Measurements from ENCODE around the gene MKLN1. TPM values are rescaled to one million over a fixed set of nuclear protein-coding genes. Genes with fewer than 3 reads are reported as not detected.

Gene MKLN1
- total RNA-seq, 2 experiments from 2014 or later, result 38.5 TPM

DNA sequence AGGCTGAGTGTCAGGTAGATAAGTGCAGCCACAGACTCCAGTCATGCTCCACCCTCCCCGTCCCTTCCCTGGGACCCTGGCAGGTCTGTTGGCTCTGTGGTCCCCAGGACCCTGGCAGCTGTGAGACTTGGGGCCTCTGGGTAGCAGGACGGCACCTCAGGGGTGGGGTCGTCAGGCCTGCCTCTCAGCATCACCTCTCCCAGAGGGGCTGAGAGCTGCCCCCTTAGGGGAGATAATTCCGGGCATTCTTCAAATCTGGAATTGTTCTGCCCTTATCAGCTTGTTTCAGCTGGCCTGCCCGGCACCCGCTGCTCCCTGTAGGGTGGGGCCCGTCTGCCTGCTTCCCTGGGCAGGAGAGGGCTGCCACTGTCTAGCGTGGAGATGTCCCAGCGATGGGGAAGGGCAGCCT, 205.5 kb downstream of the MKLN1 start:
- no peaks in the 10 kb centered on the region for H3K27me3 Mint-ChIP-seq
- no peaks in the 10 kb centered on the region for H3K36me3 Mint-ChIP-seq (ENCODE audit: low read depth)
- POLR2A ChIA-PET, result no interaction called here
- TF ChIP-seq, protein P1, sequence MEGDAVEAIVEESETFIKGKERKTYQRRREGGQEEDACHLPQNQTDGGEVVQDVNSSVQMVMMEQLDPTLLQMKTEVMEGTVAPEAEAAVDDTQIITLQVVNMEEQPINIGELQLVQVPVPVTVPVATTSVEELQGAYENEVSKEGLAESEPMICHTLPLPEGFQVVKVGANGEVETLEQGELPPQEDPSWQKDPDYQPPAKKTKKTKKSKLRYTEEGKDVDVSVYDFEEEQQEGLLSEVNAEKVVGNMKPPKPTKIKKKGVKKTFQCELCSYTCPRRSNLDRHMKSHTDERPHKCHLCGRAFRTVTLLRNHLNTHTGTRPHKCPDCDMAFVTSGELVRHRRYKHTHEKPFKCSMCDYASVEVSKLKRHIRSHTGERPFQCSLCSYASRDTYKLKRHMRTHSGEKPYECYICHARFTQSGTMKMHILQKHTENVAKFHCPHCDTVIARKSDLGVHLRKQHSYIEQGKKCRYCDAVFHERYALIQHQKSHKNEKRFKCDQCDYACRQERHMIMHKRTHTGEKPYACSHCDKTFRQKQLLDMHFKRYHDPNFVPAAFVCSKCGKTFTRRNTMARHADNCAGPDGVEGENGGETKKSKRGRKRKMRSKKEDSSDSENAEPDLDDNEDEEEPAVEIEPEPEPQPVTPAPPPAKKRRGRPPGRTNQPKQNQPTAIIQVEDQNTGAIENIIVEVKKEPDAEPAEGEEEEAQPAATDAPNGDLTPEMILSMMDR (IDR thresholded peaks at IDR 0.05), result no peak
- H3K9me3 Mint-ChIP-seq, result no peaks in the 10 kb centered on the region
- DNase-seq (no peak), ATAC-seq (no peak)
- no peaks in the 10 kb centered on the region for H3K4me1 Mint-ChIP-seq (ENCODE audit: low read depth)
- no peak overlapping the region for H3K4me3 Mint-ChIP-seq
- CTCF ChIA-PET, result no interaction called here
- no peak overlapping the region for H3K27ac Mint-ChIP-seq
- intact Hi-C loops (cut with micrococcal nuclease), result no loop called here

DNA sequence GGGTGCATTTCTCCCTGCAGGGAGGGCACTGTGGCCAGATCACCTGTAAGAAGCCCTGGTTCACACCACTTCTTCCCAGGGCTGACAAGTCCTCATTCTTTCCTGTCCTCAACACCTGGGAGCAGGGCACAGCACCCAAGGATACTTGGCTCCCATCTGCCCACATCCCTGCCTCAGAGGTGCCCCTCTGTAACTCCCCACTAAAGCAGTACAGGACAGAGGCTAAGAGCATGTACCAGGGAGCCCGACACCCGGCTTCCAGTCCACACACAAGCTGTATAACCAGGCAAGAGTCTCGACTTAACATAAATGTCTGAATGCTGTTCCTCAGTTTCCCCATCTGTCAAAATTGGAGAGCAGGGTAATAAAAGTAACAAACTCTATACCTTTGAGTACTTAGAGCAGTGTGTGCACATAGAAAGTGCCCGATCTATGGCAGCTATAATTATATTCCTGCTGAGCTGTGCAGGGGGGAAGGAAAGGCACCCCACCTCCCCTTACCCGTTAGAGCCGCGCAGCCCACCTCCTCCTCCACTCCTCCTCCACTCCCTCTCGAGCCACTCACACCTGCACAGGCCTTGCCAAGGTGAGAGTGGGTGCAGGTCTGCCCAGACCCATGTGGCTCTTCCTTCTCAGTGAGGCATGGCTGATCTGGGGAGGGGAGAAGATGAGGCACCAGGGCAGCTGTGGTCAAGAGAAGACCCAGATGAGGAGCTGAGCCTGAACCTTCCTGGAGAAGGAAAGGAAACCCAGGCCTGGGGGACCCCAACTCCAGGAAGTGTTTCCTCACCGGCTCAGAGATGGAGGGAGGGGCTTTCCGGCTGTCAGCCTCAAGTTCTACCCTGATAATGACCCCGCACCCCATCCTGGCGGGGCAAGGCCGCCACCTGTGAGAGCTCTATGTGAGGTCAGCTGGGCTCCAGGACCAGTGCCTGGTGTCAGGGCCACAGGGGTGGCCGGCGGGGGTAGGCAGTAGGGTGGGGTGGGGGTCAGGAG, 206.2 kb downstream of the MKLN1 start:
- ChIA-PET CTCF (interaction anchor here (1.2 to 4.7 kb wide), 3 partner anchors 13 to 124 kb away, joined by 3 to 22 read pairs (median 5); no protein-coding TSS in a partner anchor), POLR2A (interaction anchor here (0.6 kb wide), 1 partner anchor 42 kb away, joined by 3 read pairs; no protein-coding TSS in a partner anchor)
- H3K4me3 Mint-ChIP-seq, result no peak overlapping the region

DNA sequence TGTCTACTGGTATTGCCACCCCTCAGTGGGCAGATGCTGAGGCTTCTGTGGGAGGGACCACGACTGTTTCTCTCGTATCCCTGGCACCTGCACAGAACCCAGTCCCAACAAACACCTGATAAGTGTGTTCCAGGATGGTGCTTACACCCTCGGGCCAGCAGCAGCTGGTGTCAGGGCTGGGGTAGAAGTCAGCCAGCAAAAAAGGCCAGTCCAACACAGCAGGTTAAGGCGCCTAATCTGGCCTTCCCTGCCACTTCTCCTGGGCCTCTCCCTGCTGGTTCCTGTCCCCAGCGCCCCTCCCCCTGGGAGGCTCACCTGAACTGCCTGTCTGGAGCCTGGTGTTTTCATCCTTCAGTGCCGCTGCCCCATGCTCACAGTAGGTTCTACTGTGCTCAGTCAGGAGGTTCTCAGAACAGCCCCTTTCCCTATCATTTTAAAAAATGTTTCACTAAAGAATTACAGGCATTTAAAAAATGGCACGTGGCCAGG, 208.7 kb downstream of the MKLN1 start:
- no peak for ATAC-seq

More for the DNA sequence above, 206.2 kb downstream of the MKLN1 start:
- Mint-ChIP-seq H3K9me3 (no peaks in the 10 kb centered on the region), H3K27me3 (no peaks in the 10 kb centered on the region), H3K4me1 (ENCODE audit: low read depth) (no peaks in the 10 kb centered on the region), H3K27ac (no peak overlapping the region), H3K36me3 (ENCODE audit: low read depth) (no peaks in the 10 kb centered on the region)
- ATAC-seq (no peak), DNase-seq (no peak)
- TF ChIP-seq, protein P1 (IDR thresholded peaks at IDR 0.05), result no peak
- intact Hi-C loops (cut with micrococcal nuclease), result no loop called here

DNA sequence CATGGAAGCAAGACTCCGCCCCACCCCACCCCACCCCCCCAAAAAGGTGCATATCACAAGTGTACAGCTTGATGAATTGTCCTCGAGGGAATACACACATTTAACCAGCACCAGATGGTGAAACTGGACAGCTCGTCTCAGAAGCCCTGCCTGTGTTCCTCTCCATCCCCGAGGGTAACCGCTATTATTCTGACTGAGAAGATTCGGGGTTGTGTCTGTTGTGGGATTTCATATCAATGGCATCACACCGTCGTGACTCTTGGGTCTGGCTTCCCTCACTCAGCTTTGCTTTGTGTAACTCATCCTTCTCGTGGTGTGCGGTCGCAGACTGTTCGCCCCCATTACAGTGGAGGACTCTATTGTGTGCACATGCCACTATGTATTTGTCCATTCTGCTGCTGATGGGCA, 209.9 kb downstream of the MKLN1 start:
- TF ChIP-seq, protein P1 (IDR thresholded peaks at IDR 0.05), result no peak
- no peaks in the 10 kb centered on the region for H3K9me3 Mint-ChIP-seq
- ChIA-PET POLR2A (no interaction called here), CTCF (interaction anchor here (4.7 kb wide), 1 partner anchor 9 kb away, joined by 22 read pairs; no protein-coding TSS in a partner anchor)
- no peak overlapping the region for H3K27ac Mint-ChIP-seq
- no peaks in the 10 kb centered on the region for H3K27me3 Mint-ChIP-seq
- no peaks in the 10 kb centered on the region for H3K4me1 Mint-ChIP-seq (ENCODE audit: low read depth)
- intact Hi-C loops (cut with micrococcal nuclease), result no loop called here
- ATAC-seq (no peak), DNase-seq (no peak)
- no peaks in the 10 kb centered on the region for H3K36me3 Mint-ChIP-seq (ENCODE audit: low read depth)
- H3K4me3 Mint-ChIP-seq, result no peak overlapping the region

More for the DNA sequence above, 208.7 kb downstream of the MKLN1 start:
- Mint-ChIP-seq H3K4me3 (no peak overlapping the region), H3K4me1 (ENCODE audit: low read depth) (no peaks in the 10 kb centered on the region), H3K27ac (no peak overlapping the region), H3K27me3 (no peaks in the 10 kb centered on the region), H3K9me3 (no peaks in the 10 kb centered on the region), H3K36me3 (ENCODE audit: low read depth) (no peaks in the 10 kb centered on the region)
- DNase-seq, result no peak
- intact Hi-C loops (cut with micrococcal nuclease), result no loop called here
- ChIA-PET POLR2A (no interaction called here), CTCF (interaction anchor here (4.7 kb wide), 1 partner anchor 10 kb away, joined by 22 read pairs; no protein-coding TSS in a partner anchor)
- TF ChIP-seq, protein P1 (IDR thresholded peaks at IDR 0.05), result no peak

Data from activated CD8-positive, alpha-beta T cell treated with anti-CD3 and anti-CD28 coated beads for 36 hours (primary cell).